KG1 (cell line): Measurements from ENCODE around the gene WAPL.

ENCODE experiments used
- DNase-seq: peaks from one replicate; lab custom pipeline; 2025; lab: John Stamatoyannopoulos, UW

WAPL gene

GRCh38 chr10:86387178-86387794 is 134.3 kb downstream of the WAPL start:
- DNase-seq = no peak

DNA sequence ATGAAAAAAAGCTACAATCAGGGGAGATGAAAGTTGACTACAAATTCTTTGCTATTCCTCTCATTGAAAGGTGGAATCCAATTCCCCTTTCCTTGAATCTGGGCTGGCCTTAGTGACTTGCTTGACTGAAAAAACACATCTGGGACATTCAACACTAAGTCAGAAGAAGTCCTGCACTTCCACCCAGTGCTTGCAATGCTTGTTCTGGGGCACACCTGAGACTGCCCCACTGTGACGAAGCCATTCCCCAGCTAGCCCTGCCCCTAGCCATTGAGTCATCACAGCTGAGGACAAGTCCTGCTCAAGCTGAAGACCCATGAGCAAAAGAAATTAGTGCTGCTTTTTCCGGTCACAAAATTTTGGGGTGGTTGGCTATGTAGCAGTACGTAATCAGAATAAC is 135.8 kb downstream of the WAPL start:
- DNase-seq = no peak
